ENCODE data around the gene SLC25A4. TPM values are rescaled to one million over a fixed set of nuclear protein-coding genes. Genes with fewer than 3 reads are reported as not detected.

Gene SLC25A4
- total and polyA plus RNA-seq, 2 of the 13 experiments (the other 11 are each of a cell fraction or from before 2014, with no cell fraction given): 30.3 to 42.1 TPM

- TF ChIP-seq PATZ1 (CRISPR knock-in tag; IDR thresholded peaks at IDR 0.05) (no peak), ZNF512 (CRISPR knock-in tag; IDR thresholded peaks at IDR 0.05) (no peak), JARID2 (CRISPR knock-in tag; IDR thresholded peaks at IDR 0.05; ENCODE audit: insufficient replicate concordance) (no peak), PLSCR1 (CRISPR knock-in tag; IDR thresholded peaks at IDR 0.05; ENCODE audit: borderline replicate concordance) (no peak), ZNF12 (CRISPR knock-in tag; IDR thresholded peaks at IDR 0.05) (no peak)
- TF ChIP-seq, protein P1, sequence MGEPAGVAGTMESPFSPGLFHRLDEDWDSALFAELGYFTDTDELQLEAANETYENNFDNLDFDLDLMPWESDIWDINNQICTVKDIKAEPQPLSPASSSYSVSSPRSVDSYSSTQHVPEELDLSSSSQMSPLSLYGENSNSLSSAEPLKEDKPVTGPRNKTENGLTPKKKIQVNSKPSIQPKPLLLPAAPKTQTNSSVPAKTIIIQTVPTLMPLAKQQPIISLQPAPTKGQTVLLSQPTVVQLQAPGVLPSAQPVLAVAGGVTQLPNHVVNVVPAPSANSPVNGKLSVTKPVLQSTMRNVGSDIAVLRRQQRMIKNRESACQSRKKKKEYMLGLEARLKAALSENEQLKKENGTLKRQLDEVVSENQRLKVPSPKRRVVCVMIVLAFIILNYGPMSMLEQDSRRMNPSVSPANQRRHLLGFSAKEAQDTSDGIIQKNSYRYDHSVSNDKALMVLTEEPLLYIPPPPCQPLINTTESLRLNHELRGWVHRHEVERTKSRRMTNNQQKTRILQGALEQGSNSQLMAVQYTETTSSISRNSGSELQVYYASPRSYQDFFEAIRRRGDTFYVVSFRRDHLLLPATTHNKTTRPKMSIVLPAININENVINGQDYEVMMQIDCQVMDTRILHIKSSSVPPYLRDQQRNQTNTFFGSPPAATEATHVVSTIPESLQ (CRISPR knock-in tag; conservative IDR thresholded peaks at IDR 0.05): no peak
- TF ChIP-seq, protein P2, sequence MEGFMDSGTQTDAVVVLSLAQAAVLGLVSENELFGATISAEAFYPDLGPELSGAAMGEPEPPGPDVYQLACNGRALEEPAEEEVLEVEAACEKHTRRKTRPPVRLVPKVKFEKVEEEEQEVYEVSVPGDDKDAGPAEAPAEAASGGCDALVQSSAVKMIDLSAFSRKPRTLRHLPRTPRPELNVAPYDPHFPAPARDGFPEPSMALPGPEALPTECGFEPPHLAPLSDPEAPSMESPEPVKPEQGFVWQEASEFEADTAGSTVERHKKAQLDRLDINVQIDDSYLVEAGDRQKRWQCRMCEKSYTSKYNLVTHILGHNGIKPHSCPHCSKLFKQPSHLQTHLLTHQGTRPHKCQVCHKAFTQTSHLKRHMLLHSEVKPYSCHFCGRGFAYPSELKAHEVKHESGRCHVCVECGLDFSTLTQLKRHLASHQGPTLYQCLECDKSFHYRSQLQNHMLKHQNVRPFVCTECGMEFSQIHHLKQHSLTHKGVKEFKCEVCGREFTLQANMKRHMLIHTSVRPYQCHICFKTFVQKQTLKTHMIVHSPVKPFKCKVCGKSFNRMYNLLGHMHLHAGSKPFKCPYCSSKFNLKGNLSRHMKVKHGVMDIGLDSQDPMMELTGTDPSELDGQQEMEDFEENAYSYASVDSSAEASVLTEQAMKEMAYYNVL (CRISPR knock-in tag; IDR thresholded peaks at IDR 0.05; ENCODE audit: borderline replicate concordance): no peak
These were observed 20.3 kb upstream of the SLC25A4 start (continued) for GRCh38 chr4:185122681-185123345.
